22Rv1 (cell line): Measurements from ENCODE around the gene NEUROD2.

Experiments used
- ZFX ChIP-seq: fragments of 450-650 bp; IDR thresholded peaks from 2 replicates; pipeline ENCODE4 v1.6.1; 2017; ENCODE audit warnings: antibody characterized with exemption, borderline replicate concordance
- TF ChIP-seq, protein P1 (sequence below): fragments of 450-650 bp; IDR thresholded peaks from 2 replicates; pipeline ENCODE4 v1.5.1; 2017; ENCODE audit warnings: mild to moderate bottlenecking

DNA sequence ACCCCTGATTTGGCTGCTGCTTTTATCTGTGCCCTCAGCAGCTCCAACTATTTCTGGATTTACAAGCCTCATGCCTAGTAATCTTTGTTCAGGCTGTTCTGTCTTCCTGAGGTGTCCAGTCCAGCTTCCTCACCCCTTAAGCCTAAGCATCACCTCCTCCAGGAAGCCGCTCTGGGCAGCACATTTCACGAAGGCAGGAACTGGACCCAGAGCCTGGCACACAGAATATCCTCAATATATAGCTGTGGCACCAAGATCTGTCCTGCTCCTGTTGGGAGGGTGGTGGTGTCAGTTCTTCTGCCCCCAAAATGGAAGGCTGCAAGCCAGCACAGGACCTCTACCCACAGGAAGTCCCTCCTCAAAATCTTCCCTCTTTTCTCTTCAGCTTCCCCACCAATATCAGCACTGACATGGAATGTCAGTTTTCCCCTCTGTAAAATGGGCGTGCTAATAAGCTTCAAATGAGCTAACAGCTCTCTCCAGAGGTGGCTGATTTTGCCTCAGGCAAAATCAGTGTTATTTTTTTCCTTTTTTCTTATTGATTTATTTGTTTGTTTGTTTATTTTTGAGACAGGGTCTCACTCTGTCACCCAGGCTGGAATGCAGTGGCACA is 6.9 kb upstream of the NEUROD2 start:
- TF ChIP-seq, protein P1, sequence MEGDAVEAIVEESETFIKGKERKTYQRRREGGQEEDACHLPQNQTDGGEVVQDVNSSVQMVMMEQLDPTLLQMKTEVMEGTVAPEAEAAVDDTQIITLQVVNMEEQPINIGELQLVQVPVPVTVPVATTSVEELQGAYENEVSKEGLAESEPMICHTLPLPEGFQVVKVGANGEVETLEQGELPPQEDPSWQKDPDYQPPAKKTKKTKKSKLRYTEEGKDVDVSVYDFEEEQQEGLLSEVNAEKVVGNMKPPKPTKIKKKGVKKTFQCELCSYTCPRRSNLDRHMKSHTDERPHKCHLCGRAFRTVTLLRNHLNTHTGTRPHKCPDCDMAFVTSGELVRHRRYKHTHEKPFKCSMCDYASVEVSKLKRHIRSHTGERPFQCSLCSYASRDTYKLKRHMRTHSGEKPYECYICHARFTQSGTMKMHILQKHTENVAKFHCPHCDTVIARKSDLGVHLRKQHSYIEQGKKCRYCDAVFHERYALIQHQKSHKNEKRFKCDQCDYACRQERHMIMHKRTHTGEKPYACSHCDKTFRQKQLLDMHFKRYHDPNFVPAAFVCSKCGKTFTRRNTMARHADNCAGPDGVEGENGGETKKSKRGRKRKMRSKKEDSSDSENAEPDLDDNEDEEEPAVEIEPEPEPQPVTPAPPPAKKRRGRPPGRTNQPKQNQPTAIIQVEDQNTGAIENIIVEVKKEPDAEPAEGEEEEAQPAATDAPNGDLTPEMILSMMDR, result no peak
- TF ChIP-seq ZFX, result no peak
